Mesothelial cell of epicardium (in vitro differentiated cells): ENCODE data around the gene KIF14. TPM values are rescaled to one million over a fixed set of nuclear protein-coding genes. Genes with fewer than 3 reads are reported as not detected.
"Not testable (repeated sequence)": the region's sequence is repeated elsewhere in the genome, so short reads cannot be mapped to it uniquely, and the experiment has no call there.

Experiments used
- DNase-seq, 2 experiments: peaks; one replicate each; pipeline ENCODE4 v3.0.0; 2021; ENCODE audit warnings: low spot score in 2 of 2; ENCODE audit not compliant: unreplicated experiment in 2 of 2
- H3K27ac Mint-ChIP-seq: 2 replicates; pipeline ENCODE4 v1.8.0; 2021; ENCODE audit warnings: mixed read lengths
- H3K27me3 Mint-ChIP-seq: 2 replicates; pipeline ENCODE4 v1.8.0; 2021; ENCODE audit warnings: low read depth, mixed read lengths
- H3K36me3 Mint-ChIP-seq: 2 replicates; pipeline ENCODE4 v1.8.0; 2021; ENCODE audit warnings: mixed read lengths
- H3K4me1 Mint-ChIP-seq: 2 replicates; pipeline ENCODE4 v1.8.0; 2021; ENCODE audit warnings: mixed read lengths
- H3K4me3 Mint-ChIP-seq: 2 replicates; pipeline ENCODE4 v1.8.0; 2021; ENCODE audit warnings: mild to moderate bottlenecking, moderate library complexity, mixed read lengths
- H3K9me3 Mint-ChIP-seq: 2 replicates; pipeline ENCODE4 v1.8.0; 2021; ENCODE audit warnings: mixed read lengths
- total RNA-seq: library from RNA; stranded (reverse); gene quantifications from 3 replicates; pipeline ENCODE4 v1.2.1, GENCODE V29; 2021
- TF ChIP-seq, protein P1 (sequence below): fragments of 200-600 bp; sonication (generic); IDR thresholded peaks from one replicate; pipeline ENCODE4 v1.5.0; 2021; ENCODE audit warnings: antibody characterized with exemption; ENCODE audit not compliant: unreplicated experiment

KIF14 gene
- total RNA-seq, 1 donor from 2014 or later, result 5.7 TPM

GRCh38 chr1:200530623-200531261 is 89.8 kb downstream of the KIF14 start:
- Mint-ChIP-seq H3K27ac (no peak overlapping the region), H3K9me3 (no peaks in the 10 kb centered on the region), H3K36me3 (no peaks in the 10 kb centered on the region), H3K27me3 (no peaks in the 10 kb centered on the region), H3K4me1 (peaks cover 8% of the 10 kb centered on the region), H3K4me3 (no peak overlapping the region)
- TF ChIP-seq, protein P1, sequence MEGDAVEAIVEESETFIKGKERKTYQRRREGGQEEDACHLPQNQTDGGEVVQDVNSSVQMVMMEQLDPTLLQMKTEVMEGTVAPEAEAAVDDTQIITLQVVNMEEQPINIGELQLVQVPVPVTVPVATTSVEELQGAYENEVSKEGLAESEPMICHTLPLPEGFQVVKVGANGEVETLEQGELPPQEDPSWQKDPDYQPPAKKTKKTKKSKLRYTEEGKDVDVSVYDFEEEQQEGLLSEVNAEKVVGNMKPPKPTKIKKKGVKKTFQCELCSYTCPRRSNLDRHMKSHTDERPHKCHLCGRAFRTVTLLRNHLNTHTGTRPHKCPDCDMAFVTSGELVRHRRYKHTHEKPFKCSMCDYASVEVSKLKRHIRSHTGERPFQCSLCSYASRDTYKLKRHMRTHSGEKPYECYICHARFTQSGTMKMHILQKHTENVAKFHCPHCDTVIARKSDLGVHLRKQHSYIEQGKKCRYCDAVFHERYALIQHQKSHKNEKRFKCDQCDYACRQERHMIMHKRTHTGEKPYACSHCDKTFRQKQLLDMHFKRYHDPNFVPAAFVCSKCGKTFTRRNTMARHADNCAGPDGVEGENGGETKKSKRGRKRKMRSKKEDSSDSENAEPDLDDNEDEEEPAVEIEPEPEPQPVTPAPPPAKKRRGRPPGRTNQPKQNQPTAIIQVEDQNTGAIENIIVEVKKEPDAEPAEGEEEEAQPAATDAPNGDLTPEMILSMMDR, result no peak
- no peak for DNase-seq

DNA sequence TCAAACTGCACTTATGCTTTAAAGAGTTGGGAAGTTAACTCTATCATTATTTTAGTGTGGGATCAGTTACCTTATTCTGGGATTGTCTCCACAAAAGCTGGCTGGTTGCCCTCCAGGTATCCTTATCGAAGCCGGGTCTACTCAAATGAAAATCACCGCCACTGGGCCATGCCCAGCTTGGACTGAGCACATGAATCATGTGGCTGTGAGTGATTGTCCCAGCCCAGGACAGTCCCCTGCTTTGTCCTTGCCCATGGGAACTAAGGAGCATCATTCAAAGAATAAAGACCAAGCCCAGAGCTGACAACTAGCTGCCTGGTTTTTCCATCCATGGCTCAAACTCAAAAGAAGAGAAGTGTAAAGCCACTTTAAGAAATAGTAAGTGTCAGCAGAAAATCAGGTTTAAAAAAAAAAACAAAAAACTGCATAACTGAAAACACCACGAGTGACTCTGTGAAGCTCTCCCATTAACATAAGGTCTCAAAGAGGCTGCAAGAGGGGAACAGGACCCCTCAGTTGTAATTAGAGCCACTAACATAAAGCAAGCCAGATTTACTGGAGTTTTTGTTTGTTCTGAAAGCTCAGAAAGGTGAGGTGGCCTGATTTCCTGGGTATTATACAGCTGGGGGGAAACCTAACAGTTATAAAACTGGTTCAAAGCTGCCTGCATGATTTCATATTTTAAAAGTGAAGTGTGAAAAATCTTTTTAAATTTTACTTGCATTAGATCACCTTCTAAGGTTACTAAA is 91.5 kb downstream of the KIF14 start:
- Mint-ChIP-seq H3K4me3 (no peak overlapping the region), H3K9me3 (no peaks in the 10 kb centered on the region), H3K27me3 (no peaks in the 10 kb centered on the region), H3K4me1 (peaks cover 19% of the 10 kb centered on the region), H3K27ac (no peak overlapping the region), H3K36me3 (no peaks in the 10 kb centered on the region)
- DNase-seq, result no peak
- TF ChIP-seq, protein P1, result no peak

- H3K36me3 Mint-ChIP-seq, result no peaks in the 10 kb centered on the region
- TF ChIP-seq, protein P1, result no peak
- no peaks in the 10 kb centered on the region for H3K9me3 Mint-ChIP-seq
- no peak overlapping the region for H3K27ac Mint-ChIP-seq
- DNase-seq, result no peak
- no peak overlapping the region for H3K4me3 Mint-ChIP-seq
- no peaks in the 10 kb centered on the region for H3K27me3 Mint-ChIP-seq
- H3K4me1 Mint-ChIP-seq, result peaks cover 20% of the 10 kb centered on the region
Observed at GRCh38 chr1:200527670-200528069, 92.9 kb downstream of the KIF14 start.

DNA sequence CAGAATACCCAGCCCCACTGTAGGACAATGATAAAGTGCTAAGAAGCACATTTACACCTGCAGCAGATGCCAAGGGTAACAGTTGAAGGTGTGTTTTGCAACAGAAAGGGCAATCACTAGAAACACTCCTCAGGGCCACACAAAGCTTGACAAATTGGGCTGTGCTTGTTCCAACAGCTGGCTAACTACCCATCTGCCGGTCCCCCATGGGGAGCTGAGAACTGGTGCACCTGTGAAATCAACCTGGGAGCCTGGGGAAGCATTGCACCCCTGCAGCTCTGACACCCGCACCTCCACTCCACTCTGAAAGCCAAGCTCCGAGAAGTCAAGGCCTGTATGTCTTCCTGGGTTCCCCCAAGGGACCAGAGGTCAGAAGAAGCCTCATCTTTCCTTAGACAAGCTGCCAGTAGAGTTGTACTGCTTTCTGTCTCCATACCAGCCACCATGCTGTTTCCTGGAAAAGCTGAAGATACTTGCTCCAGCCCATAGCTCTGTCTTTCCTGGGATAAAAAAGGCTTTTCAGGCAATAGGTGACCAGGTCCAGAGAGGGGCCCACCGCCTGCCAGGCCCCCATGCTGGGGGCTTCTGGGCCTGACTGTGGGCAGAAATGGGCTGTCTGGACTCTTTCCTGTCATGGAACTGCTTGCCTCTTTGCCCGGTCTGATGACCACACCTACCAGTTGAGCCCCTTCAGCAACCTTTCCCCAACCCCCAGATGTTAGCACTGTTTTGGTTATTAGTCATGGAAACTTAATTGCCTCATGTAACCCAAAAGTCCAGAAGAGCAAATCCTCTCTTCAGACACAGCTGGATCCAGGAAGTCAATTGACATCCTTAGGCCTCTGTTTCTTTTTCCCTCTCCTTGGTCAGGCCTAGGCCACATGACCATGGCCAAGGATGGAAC is 93.6 kb downstream of the KIF14 start:
- H3K27ac Mint-ChIP-seq, result no peak overlapping the region
- no peak overlapping the region for H3K4me3 Mint-ChIP-seq
- no peaks in the 10 kb centered on the region for H3K27me3 Mint-ChIP-seq
- TF ChIP-seq, protein P1, result no peak
- no peaks in the 10 kb centered on the region for H3K9me3 Mint-ChIP-seq
- H3K36me3 Mint-ChIP-seq, result no peaks in the 10 kb centered on the region
- H3K4me1 Mint-ChIP-seq, result peaks cover 20% of the 10 kb centered on the region
- DNase-seq, result no peak

DNA sequence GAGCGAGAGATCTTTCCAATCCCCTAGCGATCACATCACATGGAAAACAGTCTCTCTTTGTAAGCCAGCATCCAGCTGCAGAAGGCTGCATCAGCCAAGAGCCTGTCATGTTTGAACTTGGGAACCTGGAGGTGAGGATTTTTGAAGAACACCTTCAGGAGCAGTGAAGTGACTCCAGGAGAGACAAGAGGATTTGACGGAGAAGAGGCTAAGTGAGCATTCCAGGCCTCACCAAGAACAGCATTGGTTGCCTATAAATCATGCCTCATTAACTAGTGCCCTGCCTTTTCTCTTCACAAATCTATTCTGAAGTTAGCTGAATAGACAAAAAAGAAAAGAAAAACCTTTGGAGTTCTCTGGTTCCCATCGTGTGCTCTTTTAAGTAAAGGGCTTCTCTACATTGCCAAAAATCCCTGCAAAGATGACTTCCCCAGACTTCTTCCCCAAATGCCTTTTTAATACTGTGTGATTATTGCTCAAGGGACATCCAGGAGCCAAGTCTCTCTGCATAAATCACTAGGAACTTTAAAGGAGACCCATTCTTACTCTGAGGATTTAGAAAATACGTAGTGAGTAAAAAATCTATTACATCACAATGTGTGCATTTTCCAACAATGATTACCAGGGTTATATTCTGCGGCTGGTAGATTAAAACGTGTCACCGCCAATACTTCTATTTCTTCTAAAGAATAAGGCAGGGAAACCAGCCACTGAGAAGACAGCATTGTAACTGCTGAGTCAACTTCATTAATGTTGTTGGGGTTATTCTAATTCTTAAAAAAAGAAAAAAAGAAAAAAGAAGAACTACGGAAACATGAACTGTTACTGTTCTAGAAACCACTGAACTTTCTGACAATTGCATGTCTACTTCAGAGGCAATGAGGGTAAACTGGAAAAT is 95.2 kb downstream of the KIF14 start:
- TF ChIP-seq, protein P1, result no peak
- no peaks in the 10 kb centered on the region for H3K9me3 Mint-ChIP-seq
- no peak overlapping the region for H3K4me3 Mint-ChIP-seq
- no peak for DNase-seq
- H3K27ac Mint-ChIP-seq, result peak overlapping the region; percentile 64
- H3K36me3 Mint-ChIP-seq, result no peaks in the 10 kb centered on the region
- H3K4me1 Mint-ChIP-seq, result peaks cover 12% of the 10 kb centered on the region
- H3K27me3 Mint-ChIP-seq, result no peaks in the 10 kb centered on the region

GRCh38 chr1:200524551-200524950 is 96.0 kb downstream of the KIF14 start:
- not testable (repeated sequence) for H3K9me3 Mint-ChIP-seq, H3K36me3 Mint-ChIP-seq, H3K27ac Mint-ChIP-seq, H3K27me3 Mint-ChIP-seq, DNase-seq, H3K4me3 Mint-ChIP-seq
- H3K4me1 Mint-ChIP-seq, result peaks cover 12% of the 10 kb centered on the region
